ENCODE data around the gene KRTAP5-7.
"Not testable (repeated sequence)": the region's sequence is repeated elsewhere in the genome, so short reads cannot be mapped to it uniquely, and the experiment has no call there.

Gene KRTAP5-7

DNA sequence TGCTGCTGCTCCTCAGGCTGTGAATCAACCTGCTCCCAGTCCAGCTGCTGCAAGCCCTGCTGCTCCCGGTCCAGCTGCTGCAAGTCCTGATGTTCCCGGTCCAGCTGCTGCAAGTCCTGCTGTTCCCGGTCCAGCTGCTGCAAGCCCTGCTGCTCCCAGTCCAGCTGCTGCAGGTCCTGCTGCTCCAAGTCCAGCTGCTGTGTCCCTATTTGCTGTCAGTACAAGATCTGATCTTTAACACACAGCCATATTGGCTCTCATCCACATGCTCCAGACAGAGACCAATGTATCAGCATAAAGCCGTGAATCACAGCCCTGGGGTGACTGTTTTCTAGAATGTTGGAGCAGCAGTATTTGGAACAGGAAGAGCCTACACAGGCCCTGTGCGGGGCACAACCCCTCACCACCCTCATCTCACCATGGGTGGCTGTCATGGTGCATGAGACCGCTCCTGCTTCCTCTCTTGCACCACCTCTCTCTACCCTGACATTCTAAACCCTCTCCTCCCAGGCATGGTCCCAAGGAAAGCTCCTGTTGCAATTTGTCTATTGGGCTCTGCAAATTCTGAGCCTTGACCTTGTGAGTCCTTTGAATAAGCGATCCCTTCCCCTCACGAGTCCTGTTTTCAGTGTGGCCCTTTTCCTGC is 41.8 kb downstream of the KRTAP5-7 start:
- no peak for DNase-seq (ENCODE audit: extremely low read depth, insufficient read length)
- Histone ChIP-seq H3K36me3 (ENCODE audit: control insufficient read depth, insufficient read depth, low read length) (no peaks in the 10 kb centered on the region), H3K27me3 (replicated peaks; ENCODE audit: control insufficient read depth, insufficient read depth, low read length) (no peaks in the 10 kb centered on the region), H3K4me3 (replicated peaks; ENCODE audit: low read depth, low read length) (no peak overlapping the region)
- TF ChIP-seq CTCF (IDR thresholded peaks at IDR 0.05; ENCODE audit: insufficient read depth, low read length, poor library complexity, severe bottlenecking): no peak

DNA sequence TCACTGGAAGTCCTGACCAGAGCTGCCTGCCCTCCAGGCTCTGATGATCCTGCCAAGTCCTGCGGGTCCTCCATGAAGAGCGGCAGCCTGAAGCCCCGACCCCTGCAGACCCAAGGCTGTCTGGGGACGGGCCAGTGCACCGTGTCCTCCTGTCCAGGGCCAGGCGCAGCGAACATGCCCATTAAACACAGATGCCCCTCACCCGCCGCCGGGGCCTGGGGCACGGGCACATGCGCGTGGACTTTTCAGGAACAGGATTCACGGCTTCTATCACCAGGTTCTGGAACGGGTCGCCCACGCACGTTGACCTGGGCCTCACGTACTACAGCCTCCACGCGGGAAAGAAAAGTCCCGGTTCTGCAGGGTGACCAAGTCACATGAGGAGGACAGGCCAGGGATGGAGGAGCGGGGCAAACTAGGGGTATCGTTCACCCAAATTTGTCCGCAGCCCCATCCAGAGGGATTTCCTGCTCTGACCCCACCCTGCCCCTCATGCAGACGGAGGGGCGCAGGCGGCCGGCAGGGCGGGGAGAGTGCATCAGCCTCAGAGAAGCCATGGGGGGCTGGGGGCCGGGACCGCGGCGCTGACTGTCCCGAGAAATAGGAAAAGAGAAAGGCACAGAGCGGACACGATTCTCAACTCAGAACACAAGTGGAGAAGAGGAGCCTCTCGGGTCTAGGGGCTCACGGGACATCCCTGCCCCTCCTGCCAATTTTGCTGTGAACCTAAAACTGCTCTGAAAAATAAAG is 44.2 kb downstream of the KRTAP5-7 start:
- not testable (repeated sequence) for H3K27me3 ChIP-seq (replicated peaks; ENCODE audit: control insufficient read depth, insufficient read depth, low read length); DNase-seq (ENCODE audit: extremely low read depth, insufficient read length)

DNA sequence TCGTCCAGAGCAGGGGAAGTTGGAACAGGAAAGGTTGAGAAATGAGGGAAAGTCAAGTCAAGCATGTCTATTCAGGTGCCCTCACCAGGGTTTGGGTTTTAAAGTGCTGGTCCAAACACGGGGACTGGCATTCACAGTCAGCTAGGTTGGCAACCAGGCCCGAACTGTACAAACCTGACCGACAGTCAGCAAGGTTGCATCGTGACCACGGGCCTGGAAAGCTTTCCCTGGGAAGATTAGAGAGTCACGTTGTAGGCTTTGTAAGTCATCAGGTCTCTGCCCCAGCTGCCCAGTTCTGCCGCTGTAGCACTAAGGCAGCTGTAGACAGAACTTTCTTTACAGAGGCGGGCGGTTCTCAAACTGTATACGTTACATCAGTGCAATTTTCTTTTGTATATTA is 45.7 kb downstream of the KRTAP5-7 start:
- no peak overlapping the region for H3K4me3 ChIP-seq (replicated peaks; ENCODE audit: low read depth, low read length)
- TF ChIP-seq CTCF (IDR thresholded peaks at IDR 0.05; ENCODE audit: insufficient read depth, low read length, poor library complexity, severe bottlenecking): no peak
- H3K36me3 ChIP-seq (ENCODE audit: control insufficient read depth, insufficient read depth, low read length): no peaks in the 10 kb centered on the region
- no peaks in the 10 kb centered on the region for H3K27me3 ChIP-seq (replicated peaks; ENCODE audit: control insufficient read depth, insufficient read depth, low read length)
- DNase-seq (ENCODE audit: extremely low read depth, insufficient read length): no peak

More for the DNA sequence above, 44.2 kb downstream of the KRTAP5-7 start:
- not testable (repeated sequence) for H3K36me3 ChIP-seq (ENCODE audit: control insufficient read depth, insufficient read depth, low read length); H3K4me3 ChIP-seq (replicated peaks; ENCODE audit: low read depth, low read length)

- TF ChIP-seq CTCF (IDR thresholded peaks at IDR 0.05; ENCODE audit: insufficient read depth, low read length, poor library complexity, severe bottlenecking): no peak
- H3K27me3 ChIP-seq (replicated peaks; ENCODE audit: control insufficient read depth, insufficient read depth, low read length): no peaks in the 10 kb centered on the region
- H3K4me3 ChIP-seq (replicated peaks; ENCODE audit: low read depth, low read length): no peak overlapping the region
- DNase-seq (ENCODE audit: extremely low read depth, insufficient read length): no peak
- no peaks in the 10 kb centered on the region for H3K36me3 ChIP-seq (ENCODE audit: control insufficient read depth, insufficient read depth, low read length)
Measured at GRCh38 chr11:71574418-71574817, 47.4 kb downstream of the KRTAP5-7 start.

DNA sequence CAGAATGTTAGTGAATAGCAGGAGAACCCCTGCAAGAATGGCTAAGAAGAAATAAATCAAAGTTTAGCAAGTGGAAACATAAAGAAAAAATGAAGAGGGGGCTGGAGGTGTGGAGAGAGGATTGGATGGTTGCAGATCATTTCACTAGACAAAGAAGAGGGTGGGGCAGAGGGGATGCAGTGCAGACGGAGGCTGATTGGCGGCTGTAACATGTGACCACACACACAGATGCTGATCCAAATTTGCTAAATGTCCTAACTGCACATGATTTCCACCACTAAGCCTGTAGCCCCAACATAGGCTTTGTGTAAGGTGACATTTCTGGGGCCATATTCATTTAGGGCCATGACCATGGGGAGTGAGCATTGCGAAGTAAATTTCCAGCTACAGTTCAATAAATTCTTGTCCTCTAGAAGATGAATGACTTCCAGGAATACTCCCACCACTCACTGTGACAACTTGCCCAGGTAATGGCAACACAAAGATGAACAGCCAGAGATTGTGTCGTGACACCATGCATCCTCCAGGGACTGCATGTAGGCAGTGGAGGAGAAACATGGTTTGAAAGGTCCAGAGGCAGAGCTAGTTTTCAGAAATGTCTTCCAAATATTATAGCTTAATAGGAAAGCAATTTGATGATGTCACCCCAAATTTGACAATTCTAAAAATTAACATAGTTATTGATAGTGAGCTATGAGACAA is 48.8 kb downstream of the KRTAP5-7 start:
- Histone ChIP-seq H3K4me3 (replicated peaks; ENCODE audit: low read depth, low read length) (no peak overlapping the region), H3K36me3 (ENCODE audit: control insufficient read depth, insufficient read depth, low read length) (no peaks in the 10 kb centered on the region), H3K27me3 (replicated peaks; ENCODE audit: control insufficient read depth, insufficient read depth, low read length) (no peaks in the 10 kb centered on the region)
- TF ChIP-seq CTCF (IDR thresholded peaks at IDR 0.05; ENCODE audit: insufficient read depth, low read length, poor library complexity, severe bottlenecking): no peak
- DNase-seq (ENCODE audit: extremely low read depth, insufficient read length): no peak

GRCh38 chr11:71576688-71577465 is 49.8 kb downstream of the KRTAP5-7 start:
- not testable (repeated sequence) for H3K27me3 ChIP-seq (replicated peaks; ENCODE audit: control insufficient read depth, insufficient read depth, low read length); DNase-seq (ENCODE audit: extremely low read depth, insufficient read length); H3K36me3 ChIP-seq (ENCODE audit: control insufficient read depth, insufficient read depth, low read length); H3K4me3 ChIP-seq (replicated peaks; ENCODE audit: low read depth, low read length)
